ENCODE data around the gene PARK7.

DNA sequence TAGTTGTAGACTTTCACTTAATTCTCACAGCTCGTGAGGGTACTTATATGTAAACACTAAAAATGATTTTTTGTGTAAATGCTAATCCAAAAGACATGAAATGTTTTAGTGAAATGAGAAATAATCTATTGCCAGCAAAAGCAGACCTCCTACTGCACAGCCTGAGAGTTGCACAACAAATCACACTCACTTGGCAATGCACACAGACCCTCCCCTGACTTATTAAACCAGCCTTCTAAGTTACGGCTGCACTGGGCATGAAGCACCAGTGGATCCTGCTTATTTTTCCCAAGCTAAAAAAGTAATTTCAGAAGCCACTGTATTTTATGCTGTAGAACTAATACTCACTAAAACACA lies 54.3 kb downstream of the PARK7 start:
- no peak for TF ChIP-seq CTCF (IDR thresholded peaks at IDR 0.05)
- 0 out of 2 replicates have a peak, but pooled peaks have one; percentile 19 for TF ChIP-seq POLR2AphosphoS5 (IDR thresholded peaks at IDR 0.05; ENCODE audit: low read depth, low read length)
- TF ChIP-seq, protein P1, sequence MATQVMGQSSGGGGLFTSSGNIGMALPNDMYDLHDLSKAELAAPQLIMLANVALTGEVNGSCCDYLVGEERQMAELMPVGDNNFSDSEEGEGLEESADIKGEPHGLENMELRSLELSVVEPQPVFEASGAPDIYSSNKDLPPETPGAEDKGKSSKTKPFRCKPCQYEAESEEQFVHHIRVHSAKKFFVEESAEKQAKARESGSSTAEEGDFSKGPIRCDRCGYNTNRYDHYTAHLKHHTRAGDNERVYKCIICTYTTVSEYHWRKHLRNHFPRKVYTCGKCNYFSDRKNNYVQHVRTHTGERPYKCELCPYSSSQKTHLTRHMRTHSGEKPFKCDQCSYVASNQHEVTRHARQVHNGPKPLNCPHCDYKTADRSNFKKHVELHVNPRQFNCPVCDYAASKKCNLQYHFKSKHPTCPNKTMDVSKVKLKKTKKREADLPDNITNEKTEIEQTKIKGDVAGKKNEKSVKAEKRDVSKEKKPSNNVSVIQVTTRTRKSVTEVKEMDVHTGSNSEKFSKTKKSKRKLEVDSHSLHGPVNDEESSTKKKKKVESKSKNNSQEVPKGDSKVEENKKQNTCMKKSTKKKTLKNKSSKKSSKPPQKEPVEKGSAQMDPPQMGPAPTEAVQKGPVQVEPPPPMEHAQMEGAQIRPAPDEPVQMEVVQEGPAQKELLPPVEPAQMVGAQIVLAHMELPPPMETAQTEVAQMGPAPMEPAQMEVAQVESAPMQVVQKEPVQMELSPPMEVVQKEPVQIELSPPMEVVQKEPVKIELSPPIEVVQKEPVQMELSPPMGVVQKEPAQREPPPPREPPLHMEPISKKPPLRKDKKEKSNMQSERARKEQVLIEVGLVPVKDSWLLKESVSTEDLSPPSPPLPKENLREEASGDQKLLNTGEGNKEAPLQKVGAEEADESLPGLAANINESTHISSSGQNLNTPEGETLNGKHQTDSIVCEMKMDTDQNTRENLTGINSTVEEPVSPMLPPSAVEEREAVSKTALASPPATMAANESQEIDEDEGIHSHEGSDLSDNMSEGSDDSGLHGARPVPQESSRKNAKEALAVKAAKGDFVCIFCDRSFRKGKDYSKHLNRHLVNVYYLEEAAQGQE (IDR thresholded peaks at IDR 0.05; ENCODE audit: insufficient read depth in 1 of 2, low read depth in 2 of 2, low read length in 1 of 2), result no peak

Data from Panc1 (cell line).